GM18870 (cell line): ENCODE results near the gene MOB3B.

Source experiments
- ATAC-seq: cut with Tn5 transposase; IDR thresholded peaks from one replicate; pipeline ENCODE4 v1.9.1; 2021; ENCODE audit warnings: moderate library complexity; ENCODE audit not compliant: unreplicated experiment

The MOB3B gene

DNA sequence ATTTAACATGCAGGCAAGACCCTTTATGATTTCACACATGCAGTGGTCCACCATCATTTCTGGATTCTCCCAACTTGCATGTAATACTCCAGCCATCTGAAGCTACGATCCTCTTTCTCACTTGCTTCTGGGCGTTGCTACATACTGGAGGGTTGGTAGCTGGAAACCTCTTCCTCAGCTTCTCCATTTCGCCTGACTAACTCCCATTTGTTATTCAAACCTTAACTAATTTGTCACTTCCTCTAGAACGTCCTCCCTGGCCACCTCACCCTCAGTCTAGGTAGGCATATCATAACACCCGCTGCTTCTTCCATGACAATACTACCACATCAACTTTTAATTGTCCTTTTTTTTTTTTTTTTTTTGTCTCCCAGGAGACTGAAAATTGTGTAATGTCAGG lies 160.0 kb downstream of the MOB3B start:
- no peak for ATAC-seq

DNA sequence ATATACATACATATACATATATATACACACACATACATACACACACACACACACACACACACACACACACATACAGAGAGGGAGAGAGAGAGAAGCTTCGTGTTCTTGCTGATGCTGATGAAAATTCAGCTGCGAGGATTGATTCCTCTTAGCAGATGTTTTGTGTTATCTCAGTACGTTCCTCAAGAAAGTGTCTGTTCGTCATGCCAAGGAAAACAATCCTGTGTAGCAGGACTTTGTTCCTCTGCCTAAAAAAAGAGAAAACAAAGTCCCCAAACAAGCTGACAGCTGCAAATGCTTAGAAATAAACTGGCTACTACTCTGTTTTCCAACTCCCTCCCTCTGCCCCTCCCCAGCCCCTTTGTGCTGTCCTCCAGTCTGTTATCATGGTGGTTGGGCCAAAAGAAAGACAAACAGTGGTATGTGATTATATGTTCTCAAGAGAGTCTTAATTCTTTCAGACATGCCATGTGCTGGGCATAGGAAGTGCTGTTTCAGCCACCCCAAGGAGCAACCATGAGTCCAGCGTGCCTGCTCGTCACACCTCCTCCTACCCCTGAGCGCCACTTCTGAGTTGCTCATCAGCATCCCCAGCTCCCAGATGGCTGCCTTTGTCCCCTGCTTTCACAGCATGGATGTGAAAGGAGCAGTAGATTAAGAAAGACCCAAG lies 161.2 kb downstream of the MOB3B start:
- ATAC-seq, result no peak

DNA sequence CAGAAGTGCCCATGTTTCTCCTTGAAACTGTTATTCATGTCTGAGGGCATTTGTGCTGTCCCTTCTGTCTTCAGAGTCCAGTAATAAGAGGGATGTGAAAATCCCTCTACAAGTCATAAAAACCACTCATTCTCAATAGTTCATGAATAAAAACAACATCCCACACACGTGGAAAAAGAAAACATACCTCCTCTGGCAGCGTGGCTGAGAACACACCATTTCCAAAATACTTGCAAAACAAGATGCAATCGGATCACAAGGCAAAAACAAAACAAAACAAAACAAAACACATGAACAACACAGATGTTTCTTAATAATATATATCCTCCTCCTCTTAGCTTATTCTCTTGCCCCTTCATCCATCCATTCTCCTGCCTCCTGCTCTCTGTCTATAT lies 161.7 kb downstream of the MOB3B start:
- no peak for ATAC-seq

DNA sequence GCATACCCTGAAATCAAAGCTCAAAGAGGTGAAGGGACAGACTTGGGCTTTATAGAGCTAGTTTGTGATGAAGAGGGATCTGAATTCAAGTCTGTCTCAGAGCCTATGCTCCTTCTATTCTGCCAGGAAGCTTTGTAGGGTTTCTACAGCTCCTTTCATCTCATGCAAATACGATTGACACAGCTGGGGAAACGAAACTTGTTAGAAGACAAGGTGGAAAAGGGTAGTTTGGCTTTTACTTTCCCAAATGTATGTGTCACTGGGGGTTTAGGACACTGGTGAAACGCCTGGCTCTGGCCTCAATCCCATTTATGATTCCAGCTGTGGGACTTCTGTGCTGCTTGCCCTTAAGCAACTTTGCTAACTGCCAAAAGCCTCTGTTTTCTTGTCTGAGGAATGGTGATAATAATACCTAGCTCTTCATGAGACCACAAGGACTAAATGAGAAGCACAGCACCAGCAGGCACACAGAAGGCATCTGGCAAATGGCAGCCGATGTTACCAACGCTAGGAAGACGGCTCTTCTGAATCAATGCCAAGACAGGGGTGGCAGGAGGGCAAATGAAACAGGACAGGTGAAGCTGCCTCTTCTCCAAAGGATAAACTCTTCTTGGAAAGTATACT lies 162.3 kb downstream of the MOB3B start:
- ATAC-seq, result peak; percentile 66

DNA sequence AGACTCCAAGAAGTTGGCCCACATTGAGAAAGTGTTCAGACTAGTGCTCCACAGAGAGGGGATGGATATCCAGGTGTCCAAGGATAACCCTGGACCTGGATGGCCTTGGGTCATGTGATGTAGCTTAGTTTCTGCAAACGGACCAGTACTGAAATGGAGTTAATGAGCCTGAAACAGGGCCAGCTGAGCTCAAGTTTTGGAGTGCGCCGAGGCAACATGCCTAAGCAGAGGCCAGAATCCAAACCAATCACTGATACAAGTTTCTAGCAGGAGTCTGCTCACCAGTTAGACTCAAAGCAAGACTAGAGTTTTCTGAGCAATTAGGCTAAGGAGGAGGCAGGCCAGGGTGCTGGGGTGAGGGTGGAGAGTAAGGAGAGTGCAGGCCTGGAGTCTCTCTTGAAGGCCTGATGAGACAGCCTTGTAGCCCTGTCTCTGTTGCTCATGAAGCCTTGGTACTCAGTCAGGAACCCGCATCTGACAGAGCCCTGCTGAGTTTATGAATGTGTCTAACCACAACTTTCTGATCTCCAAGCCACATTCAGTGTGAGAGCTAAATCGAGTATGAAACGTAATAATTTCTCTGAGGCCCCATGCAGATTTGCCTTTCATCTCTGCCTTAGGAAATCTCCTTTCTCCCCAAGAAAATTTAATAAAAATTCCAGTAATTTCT lies 163.8 kb downstream of the MOB3B start:
- ATAC-seq, result peak; percentile 93

DNA sequence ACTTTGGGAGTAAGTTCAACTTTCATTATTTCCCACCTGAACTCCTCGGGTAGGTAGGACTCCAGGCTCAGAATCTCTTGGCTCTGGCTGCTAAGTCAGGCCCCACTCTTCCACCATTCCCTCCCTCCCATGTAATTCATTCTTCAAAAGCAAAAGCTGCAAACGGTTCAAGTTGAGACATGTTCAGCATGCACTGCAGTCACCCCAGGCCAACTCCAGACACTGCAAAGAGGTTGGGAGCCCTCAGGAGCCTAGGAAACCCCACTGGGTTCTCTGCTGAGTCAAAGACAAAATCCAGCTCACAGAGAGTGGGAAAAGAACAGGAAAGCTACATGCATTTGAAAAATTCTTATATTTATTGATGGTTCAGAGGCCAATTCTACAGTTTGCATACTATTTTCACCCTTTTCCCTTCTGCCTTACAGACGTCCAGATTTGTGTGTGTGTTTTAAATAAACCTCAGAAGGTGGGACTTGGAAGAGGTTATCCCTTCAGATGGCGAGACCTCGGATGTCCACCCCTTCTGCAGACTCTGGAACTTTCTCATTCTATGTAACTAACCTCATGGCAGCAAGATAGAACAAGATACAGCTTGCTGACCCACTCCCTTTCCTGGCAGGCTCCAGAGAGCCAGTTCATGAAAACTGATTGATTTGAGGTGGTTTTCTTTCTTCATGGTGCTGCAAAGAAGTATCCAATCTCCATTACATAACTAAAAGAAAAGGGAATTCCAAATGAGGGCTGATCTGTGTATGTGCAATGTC lies 167.0 kb downstream of the MOB3B start:
- no peak for ATAC-seq

DNA sequence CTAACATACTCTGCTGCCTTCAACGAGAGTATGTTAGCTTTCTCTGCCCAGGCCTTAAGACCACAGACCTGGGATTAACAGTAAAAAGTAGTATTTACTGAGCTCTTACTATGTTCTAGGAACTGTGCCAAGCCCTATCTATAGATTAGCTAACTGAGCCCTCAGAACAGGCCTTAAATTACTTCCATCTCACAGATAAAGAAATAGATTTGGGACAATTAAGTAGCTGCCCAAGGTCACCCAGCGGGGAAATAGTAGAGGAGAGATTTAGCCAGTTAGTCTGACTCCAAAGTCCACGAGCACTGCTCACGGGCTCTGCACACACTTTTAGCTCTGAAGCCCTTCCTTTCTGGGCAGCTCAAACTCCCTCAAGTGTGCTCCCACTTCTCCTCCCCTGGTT lies 168.1 kb downstream of the MOB3B start:
- no peak for ATAC-seq

DNA sequence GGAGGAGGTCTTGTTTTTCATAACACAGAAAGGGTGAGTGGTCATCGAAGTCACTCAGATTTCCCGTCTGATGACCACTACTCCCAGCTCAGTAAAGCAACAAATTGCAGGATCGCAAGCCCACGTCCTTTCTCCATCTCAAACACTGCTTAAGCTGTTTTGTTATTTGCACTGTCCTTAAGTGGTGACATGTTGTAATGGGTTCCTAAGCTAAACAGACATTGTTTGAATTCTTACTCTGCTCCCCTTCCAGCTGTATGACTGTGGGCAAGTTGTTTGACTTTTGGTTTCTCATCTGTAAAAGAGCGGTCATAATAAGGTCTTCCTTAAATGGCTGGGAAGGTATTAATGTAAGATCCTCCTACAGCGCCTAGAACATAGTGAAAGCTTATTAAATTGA lies 169.9 kb downstream of the MOB3B start:
- ATAC-seq, result no peak

DNA sequence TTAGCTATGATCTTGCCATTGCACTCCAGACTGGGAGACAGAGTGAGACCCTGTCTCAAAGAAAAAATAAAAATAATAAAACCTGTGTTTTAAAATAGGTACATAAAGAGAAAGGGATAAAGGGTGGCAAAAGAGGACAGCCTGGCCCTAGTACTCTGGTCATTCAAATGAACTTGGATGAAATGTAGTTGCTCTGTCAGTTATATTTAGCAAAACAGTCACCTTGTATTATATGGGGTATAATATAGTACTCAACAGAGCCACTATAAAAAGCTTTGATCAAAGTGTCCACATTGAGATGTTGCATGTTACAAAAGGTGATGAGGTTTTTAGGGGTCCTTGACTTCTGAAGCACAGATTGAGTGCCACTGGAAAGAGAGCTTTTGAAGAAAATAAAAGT lies 171.6 kb downstream of the MOB3B start:
- ATAC-seq, result no peak

DNA sequence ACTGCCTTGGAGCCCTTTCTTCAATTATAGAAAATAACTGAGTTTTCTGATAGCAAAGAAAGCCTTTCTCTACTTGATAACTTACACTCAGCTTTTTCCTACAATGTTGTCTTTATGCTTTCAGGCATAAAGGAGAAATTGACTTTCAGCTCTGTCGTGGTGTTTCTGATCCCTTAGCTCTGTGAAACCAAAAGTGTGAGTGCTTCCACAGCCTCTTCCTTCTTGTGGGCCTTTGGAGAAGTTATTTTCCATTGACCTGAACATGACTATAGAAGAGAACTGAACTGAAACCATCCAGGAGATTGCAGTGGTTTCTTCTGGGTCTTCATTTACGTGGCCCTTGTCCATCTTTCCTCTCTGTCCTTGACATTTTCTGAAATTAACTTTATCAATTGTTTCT lies 173.2 kb downstream of the MOB3B start:
- ATAC-seq, result no peak

DNA sequence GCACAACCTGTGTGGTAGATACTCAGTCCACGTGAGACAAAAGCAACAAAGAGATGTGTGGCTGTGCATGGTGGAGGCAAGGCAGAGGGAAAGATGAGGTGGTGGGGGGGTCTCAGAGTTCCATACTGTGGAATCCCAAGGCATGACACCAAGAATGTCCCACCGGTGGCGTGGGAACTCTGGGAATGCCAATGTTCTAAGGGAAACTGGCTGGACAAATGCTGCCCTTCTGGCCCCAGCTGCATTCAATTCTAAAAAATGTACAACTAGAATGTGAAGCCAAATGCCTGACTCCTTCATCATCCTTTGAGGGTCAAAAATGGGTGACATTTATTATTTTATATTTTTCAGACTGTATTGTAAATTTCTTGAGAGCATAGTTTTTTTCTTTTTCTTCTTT lies 174.4 kb downstream of the MOB3B start:
- ATAC-seq, result no peak

DNA sequence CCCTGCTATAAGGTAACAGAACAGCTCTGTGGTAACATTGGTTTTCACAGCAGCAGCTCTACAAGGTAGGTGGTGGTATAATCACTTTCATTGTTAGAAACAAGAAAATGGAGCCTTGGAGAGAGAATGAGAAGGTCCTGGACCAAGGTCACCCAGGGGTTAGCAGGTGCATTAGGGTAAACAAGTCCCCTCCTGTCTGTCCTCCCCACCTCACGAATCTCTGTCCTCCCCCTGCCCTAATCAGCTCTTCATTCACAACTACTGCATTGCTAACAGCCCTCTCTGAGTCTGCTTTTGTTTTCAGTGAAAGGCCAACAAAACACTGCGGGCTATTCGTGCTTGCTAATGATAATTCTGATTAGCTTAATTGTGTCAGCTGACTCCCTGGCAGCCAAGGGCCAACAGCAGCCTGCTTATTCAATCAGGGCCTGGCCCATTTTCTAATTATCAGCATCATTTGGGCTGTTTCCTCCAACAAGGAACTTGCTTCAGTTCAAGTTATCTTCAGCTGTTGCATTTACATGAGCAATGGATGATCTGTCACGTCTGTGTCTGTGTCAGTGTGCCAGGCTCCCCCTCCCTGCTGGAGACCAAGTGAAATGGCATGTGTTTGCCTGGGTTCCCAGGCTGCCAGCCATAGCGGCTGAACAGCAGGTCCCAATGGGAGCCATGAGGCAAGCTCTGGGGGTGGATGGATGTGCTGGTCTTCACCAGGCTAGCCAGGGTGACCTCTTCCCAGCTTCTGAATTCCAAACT lies 176.0 kb downstream of the MOB3B start:
- ATAC-seq, result peak; percentile 78

DNA sequence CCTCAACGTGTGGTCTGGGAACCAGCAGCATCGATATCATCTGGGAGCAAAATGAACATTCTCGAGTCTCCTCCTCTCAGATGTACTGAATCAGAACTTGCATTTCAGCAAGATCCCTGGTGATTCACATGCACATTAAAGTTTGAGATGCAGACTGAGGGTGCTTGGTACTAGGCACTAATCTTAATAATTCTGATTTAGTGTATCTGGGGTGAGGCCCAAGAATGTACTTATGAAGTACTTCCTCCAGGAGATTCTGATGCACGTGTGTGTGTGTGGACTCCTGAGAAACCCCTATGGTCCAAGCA lies 176.5 kb downstream of the MOB3B start:
- no peak for ATAC-seq

DNA sequence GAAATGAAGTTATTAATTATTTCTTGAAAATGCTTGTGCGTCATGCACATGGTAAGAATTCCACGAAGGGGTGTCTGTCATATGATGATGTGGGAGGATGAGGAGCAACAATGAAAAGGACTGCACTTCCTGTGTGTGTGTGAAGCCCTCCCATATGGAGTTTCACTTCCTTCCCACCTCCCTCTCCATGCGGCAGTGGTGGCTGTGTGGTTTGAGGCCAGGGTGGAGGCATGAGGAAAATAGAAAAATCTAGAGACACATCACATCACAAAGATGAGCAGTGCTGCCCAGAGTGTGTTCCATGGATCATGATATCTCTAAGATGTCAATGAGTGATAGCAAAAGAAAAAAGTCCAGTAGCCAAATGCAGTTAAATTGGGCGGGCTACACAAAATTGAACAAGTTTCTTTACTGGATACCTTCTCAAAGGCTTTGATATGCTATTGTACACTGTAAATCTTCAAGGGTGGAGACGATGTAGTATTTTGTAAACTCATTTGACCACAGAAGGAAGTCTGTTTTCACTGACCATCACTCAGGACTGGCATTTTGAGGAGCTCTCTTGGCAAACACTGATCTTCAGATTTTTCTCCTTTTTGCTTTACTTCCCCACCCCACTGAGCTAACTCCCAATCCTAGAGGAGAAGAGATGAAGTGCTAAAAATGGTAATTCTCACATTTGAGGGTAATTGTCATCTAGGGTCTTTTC lies 177.0 kb downstream of the MOB3B start:
- ATAC-seq, result peak; percentile 39

DNA sequence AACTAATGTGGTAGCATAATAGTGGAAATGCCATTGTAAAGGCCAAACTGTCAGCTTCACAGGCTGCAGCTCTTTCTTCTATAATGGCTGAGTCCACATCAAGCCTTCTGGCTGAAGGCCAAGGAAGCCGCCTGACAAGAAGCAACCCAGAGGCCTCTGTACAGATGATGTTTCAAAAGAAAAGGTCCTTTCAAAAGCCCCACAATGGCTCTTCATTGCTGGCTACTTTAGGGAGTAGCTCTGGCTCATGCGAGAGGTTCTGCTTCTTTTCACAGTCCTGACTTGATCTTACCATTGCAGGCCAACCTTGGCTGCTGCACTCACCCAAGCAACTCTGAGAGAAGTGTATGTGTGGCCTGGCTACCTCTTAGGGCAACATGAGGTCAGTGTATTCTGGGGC lies 178.2 kb downstream of the MOB3B start:
- no peak for ATAC-seq

DNA sequence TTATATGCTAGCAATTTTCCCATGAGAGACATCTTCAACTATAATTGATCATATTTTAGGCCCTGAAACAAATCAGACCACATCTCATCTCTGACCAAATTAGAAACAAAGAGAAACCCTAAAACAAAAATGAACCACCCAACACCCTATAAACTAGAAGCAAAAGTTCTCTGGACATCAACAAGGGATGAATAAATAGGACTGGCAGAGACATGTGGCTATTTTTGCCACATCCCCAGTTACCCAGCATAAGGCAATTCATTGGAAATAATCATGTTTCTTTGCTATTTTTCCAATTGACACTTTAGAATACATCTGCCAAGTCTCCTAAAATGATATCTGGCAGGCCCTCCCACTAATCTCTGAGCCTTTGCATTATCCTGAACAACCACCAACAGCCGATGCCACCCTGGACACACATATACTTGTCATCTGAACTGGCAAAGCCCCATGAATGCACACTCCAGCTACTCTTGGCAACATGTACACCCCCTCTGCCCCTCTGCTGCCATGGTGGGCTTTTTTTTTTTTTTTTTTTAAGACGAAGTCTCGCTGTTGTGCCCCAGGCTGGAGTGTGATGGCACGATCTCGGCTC lies 179.1 kb downstream of the MOB3B start:
- ATAC-seq, result no peak

DNA sequence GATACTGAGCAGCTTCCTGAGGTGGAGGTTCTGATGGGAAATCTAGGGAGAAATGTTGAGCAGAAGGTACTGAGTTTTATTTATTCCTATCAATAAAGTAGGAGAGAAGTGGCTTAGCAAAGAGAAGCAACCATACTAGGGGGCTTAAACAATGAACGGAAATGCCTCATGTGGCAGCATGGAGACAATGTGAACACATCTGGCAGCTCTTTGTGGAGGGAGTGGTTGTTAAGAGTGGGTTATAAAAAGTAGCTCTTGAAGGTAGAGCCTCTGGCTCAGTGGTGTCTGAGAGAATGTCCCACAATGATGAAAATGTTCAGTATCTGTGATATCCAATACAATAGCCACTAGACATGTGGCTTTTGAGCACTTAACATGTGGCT lies 179.9 kb downstream of the MOB3B start:
- ATAC-seq, result no peak

DNA sequence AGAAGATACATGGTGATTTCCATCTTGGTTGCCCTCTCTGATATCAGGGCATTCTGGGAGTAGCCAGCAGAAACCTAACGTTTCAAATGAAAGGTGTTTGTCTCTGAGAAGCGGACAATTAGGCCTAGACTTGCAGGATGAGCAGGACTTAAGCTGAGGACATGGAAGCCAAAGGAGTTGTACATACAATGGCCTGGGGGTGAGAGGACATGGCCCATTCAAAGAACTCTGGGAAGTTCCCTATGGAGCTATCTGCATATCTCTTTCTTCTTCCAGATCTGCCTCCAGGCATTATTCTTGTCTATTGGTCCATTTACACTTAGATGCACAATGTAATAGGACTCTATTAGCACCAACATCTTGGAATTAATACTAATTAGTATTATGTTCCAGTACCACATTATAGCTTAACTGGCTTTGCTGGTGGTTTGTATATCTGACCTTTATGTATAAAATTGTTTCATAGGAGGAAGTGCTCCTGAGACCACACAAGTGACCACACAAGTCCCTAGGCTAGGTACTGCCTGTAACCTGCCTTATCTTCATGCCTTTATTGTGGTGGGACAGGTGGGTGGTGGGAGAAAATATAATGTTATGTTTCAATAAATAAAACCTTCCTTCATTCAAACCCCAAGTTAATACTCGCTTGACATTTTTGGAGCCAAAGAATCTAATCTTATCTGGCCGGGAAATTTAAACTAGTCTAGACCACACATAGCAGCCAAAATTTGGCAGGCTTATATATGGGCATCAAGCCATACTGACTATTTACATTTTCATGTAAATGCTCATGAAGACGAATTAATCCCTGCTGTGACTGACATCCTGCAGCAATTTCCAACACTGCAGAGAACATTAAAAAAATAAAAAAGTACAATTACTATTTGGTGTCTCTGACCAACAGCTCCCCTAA lies 180.6 kb downstream of the MOB3B start:
- ATAC-seq, result no peak

DNA sequence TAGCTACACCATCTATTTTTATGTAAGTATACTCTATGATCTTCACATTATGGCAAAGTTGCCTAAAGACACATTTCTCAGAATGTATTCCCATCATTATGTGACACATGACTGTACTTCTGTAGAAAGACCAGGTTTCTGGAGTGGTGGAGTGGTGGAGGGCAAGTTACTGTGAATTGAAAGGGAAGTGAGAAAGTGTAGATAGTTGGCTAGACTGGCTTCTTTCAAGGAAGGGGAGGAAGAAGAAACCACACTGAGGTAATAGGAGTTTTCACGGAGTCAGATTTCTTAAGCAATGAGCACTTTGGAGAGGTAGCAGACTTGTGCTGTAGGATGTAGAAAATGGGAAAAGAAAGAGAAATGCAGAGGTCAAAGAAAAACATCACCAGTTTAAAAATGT lies 181.7 kb downstream of the MOB3B start:
- no peak for ATAC-seq
